GM19452 (cell line): ENCODE data around the gene GLIS2.

Source experiments
- ATAC-seq: cut with Tn5 transposase; IDR thresholded peaks from one replicate; pipeline ENCODE4 v1.9.1; 2021; ENCODE audit not compliant: unreplicated experiment

GLIS2 gene

GRCh38 chr16:4319454-4320421, 3.9 kb downstream of the GLIS2 start:
- peak; percentile 38 for ATAC-seq

DNA sequence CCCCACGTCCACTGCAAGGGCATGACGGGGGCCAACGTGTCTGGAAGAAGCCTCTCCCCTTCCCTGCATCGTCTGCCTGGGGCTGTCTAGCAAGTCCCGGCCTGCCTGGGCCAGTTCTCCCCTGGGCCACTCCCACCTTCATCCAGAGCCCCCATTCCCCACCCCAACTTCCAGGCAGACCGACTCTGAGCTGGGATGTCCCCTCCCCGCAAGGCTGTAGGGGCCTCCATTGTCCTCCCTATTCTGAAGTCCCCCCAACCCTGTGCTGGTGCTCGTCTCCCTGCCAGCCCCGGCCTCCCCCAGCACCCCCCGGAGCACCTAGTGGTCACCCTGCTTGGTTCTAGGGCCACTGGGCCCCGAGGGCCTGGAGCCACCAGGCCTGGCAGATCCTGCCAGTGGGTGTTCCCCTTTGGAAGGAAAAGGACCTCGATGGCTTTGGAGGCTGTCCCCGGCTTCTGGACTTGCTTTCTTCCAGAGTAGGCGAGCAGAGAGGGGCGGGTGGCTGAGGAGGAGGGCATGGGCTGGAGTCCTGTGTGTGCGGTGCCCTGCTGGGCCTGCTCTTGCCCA, 4.8 kb downstream of the GLIS2 start:
- ATAC-seq: no peak

DNA sequence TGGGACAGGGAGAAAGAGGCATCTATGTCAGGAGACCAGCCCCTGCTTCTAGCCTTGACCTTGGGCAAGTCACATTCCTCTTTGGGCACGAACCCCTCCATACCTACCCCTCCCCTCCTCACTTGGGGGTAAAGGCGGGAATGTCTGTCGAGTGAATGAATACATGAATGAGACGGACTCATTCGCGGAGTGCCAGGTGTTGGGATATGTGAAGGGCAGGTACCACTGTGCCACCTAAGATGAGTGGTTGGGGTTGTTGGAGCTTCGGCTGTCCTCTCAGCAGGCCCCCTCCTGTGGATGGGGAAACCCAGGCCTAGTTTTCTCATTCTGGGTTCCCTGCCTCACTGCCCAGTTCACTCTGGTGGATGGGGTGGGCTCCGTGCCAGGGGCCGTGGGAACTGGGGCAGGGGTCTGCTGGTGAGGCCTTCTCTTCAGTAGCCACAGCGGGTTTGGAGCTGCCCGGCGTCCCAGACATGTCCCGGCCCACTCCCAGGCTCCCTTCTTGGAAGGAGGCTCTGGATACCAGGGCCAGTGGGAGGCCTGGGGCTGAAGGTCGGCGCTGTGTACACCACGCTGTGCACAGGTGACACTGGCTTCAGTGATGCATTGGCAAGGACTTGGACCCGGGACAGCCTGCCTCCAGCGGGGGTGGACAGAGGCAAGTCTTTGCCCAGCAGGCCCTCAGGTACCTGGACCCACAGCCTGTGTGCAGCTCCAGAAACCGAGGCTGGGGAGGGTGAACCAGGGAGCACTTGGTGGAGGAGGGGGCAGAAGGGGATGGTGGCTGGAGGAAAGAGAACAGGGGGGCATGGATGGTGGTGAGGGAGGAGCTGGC, 5.6 kb downstream of the GLIS2 start:
- no peak for ATAC-seq

DNA sequence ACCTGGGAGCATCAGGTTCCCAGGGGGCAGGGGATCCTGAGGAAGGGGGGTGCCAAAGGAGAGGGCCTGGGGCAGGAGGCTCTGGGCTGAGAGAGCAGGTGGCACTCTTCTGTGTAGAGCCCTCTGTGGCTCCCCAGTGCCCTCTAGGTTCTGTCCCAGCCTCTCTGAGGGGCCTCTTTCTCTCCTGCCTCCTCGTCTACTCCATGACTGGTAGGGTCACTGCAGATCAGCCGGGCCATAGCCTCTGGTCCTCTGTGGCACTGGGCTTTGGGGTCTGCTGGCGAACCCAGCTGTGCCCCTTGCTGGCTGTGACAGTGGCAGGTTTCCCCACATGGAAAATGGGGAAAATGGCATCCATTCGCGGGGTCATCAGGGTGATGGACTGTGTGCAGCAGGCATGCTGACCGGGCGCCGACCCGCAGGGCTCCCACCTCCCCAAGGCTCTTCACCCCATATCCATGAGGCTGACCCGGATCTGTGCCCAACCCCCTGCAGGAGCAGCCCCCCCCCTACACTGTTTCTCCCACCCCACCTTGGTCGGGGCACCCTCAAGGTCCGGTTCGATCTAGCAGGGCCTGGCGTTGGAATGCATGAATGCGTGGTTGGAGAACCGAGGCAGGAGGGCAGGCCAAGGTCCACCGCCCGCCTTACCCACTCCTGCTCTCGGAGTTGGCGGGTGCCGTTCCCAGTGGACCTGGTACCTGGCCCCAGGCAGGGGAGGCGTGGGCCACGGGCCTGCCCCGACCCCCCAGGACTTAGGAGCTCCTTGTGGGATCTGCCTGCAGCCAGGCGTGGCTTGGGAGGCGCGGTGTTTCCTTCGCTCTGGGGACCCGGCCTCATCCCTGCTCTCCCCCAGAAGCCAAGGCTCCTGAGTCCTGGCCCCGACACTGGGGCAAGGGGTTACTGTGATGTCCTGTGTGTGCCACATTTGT, 6.5 kb downstream of the GLIS2 start:
- no peak for ATAC-seq

DNA sequence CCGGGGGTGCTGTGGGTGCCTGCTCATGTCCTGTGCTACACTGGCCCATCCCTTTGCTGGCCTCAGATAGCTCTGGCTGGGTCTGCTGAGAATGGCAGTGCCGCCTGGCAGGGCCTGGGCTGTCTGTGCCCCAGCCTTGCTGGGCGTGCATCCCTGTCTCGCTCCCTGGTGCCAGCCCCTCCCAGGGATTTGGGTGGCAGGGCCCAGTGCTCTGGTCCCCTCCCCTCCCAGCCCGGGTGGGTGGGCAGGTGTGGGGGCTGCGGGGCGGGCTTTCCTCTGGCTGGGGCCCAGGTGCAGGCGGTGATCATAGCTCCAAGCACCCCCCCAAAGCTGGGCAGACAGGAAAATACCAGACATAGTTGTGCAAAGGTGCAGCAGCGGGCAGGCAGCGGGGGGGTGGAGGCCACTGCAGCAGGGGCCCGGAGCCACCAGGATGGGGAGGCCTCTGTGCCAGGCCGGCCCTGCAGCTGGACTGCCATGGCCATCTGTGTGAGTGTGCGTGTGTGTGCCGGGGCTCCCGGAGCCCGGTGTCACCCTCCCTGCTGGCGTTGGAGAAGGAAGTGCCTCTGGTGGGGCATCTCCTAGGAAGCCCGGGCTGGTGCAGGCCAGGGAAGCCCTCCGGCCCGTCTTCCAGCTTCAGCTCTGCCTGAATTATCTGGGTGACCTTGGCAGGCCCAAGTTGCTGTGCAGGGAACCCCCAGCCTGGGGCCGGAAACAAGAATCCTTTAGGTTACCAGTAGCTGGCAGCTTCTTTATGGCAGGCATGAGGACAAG, 7.4 kb downstream of the GLIS2 start:
- ATAC-seq: no peak

DNA sequence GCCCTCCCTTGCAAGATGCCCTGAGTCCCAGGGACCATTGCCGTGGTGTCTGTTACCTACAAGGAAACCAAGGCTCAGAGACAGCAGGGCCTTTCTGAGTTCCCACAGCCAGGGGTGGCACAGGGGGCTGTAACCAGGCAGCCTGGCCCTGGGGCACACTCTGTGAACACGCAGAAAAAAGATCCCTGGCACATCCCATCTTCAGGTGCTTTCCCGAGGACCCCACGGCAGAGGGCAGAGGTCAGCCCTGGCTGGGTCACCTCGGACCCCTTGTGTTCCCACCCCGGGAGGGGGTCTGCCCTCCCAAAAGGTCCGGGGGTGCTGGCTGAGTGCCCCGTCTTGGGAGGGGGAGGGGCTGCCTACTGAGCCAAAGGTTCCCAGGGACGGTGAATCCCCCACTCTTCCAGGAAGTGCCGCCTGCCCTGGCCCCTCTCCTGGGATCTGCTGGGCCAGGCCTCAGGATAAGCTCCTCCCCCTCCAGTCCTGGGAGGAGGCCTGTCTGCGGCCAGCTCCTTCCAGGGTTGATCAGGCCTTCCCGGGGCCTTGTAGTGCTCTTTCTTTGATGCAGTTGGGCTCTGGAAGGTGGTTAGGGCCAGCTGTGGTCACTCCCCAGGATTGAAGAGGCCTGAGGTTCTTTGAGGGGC, 8.1 kb downstream of the GLIS2 start:
- no peak for ATAC-seq

DNA sequence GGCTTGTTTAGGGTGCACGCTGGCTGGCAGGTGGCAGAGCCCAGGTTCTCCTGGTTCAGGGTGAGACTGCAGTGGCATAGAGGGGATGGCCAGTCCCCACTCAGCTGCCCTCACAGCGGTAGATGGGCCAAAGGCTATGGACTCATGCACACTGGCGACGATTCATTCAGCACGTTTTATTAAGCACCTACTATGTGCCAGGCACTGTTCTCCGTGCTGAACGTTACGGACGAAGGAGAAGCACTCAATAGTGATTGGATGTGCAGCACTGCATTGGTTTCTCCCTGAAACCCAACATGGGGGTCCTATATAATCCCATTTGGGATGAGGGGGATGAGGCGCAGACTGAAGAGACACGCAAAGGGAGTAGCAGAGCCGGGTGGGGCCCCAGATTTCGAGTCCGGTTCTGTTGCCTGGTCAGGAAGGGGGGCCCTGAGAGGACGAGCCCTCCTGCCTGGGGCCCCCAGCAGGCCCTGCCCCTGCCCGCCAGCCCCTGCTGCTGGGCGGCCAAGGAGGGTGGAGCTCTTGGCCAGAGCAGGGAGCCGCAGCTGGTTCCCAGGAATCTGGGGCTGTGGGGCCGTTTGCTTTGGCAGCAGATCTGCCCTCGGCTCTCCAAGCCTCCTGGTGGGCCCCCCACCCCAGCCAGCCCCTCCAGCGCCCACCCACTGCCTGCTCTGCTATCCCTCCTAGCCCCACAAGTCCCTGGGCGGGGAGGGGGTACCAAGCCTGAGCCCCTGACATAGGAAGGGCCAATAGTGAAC, 8.8 kb downstream of the GLIS2 start:
- no peak for ATAC-seq

GRCh38 chr16:4325253-4325758, 9.4 kb downstream of the GLIS2 start:
- ATAC-seq: no peak

- ATAC-seq: no peak
Measured at GRCh38 chr16:4327386-4328045, 11.6 kb downstream of the GLIS2 start.

DNA sequence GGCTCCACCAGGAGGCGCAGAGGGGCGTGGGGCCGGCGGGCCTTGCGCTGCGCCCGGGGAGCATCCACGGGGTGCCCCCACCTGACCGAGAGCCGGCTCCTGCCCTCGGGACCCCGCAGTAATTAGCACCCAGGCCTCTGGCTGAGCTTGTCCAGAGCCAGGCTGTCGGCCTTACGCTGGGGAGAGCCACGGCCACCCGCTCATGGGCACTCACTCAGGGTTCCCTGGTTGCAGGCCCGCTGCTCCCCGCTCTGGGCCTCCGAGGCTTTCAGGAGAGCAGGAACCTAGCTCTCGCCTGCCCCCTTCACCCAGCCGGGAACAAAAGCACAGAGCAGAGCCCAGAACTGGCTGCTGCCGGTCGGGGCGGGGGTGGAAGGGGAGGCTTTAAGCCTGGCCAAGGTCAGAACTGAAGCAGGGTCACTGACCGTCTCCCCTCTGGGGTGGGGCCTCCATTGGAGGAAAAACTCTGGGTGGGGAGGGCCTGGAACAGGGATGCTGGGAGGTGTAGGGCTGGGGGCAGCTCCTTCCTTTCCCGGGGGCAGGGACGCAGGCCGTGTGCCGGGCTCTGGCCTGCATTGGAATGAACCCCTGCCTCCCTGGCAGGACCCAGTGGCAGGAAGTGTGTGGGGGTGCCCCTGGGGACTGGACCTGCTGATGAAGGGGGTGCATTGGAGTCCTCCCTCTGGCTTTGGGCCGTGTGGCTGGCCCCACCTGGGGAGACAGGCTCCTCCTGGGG, 12.3 kb downstream of the GLIS2 start:
- ATAC-seq: no peak

DNA sequence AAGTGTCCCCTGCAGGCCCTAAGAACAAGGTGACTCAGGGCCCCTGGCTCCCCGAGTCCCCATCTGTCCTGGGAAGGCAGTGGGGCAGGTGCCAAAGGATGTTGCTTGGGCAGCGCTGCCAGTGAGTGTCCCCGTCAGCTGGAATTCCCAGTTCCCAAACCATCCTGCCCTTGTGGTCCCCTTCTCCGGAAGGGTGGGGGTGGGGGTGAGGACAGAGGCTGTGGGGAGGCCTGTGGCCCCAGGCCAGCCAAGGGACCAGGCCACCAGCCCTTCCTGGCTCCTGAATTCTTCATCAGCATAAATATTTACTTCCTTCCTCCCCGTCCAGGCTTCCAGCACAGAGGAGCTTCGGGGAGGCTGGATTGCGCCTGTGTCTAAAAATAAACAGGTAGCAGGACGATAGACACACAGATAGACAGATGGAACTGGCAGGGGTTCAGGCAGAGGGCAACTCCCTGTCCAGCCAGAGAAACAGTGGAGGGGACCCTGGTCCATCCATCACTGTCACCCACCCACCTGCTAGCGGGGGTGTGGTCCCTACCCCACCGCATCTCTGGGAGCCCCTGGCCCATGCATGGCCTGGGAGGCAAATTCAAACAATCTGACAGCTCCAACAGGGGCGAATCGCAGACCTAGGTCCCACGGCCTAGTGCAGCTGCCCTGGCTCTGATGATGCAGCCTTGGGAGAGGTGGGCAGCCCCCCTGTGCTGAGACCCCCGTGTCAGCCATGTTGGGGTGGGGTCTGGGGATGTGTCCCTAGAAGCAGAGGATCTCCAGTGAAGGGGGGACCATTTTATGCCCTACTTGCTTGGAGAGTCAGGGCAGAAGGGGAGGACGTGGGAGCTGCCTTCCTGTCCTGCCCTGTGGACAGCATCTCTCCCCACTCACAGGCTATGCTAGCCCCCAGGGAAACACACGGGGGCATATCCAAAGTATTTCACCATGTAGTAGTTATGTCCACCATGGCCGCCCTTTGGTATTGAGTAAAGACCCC, 13.2 kb downstream of the GLIS2 start:
- ATAC-seq: no peak

DNA sequence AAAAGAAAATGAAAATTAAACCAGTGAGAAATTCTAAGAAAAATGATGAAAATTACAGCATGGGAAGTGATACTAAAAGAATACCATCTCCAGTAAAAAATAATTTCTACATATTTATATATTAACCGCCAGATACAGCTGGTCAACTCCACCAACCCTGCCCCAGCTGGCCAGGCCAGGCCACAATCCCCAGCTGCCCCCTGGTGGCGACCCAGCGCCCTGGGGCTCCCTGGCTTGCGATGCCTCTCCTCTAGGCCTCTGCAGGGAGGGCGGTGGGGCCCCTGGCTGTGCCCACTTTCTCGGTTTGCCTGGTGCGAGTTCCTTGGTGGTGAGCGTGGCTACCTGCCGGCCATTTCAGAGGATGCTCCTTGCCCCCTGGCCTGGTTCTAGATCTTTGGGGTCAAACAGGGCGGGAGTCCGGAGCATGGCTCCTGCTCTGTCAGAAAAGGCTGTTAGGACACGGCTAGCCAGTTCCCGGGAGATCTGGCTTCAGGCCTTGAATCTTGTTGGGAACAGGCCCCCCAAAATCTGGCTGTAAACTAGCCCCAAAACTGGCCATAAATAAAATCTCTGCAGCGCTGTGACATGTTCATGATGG, 14.5 kb downstream of the GLIS2 start:
- peak; percentile 58 for ATAC-seq

DNA sequence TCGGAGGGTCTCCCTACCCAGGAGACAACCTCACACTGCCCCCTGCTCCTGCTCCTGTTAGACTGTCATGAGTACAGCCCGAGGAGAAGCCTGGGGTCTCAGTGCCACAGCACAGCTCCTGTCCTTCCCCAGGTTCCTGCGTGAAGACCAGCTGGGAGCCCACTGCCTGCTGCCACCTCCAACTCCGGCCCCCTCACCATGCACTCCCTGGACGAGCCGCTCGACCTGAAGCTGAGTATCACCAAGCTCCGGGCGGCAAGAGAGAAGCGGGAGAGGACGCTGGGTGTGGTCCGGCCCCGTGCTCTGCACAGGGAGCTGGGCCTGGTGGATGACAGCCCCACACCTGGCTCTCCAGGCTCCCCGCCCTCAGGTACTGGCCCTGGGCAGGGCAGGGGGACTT, 16.2 kb downstream of the GLIS2 start:
- no peak for ATAC-seq

DNA sequence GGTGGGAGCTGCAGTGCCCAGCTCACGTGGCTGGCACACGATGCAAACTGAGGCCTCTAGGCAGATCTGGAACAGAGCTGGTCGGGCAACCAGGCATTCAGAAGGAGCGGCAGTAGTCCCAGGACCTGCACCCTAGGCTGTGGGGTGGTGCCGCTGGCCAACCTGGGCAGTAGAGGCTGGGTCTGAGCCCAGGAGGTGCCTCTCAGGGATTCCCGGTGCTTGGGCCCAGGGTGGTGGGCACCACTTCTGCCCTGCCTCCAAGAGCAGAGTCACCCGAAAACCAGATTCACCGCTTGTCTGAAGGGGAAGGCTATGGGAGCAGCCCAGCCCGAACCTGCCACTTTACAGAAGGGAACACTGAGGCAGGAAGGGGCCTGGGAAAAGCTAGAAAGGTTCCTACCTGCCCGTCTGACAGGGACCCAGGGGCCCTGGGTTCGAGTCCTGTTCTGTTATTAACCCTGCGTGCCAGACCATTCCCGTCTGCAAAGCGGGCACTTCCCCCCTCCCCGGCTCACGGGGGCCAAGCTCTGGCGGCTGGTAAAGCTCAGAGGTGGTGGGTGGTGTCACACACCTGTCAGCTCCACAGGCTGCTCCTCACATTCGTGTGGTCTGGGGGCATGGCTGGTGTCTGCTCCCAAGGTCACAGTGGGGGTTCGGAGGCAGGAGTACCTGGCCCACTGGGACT, 16.9 kb downstream of the GLIS2 start:
- ATAC-seq: no peak

DNA sequence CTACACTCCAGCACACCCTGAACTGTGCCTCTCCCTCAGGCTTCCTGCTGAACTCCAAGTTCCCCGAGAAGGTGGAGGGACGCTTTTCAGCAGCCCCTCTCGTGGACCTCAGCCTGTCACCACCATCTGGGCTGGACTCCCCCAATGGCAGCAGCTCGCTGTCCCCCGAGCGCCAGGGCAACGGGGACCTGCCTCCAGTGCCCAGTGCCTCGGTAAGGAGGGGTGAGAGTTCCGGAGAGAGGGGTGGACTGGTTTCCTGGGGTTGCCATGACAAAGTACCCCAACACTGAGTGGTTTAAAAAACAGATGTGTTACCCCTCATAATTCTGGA, 17.4 kb downstream of the GLIS2 start:
- no peak for ATAC-seq
